GM18511 (cell line): ENCODE measurements around the gene ZSWIM5.
"Not testable (repeated sequence)": the region's sequence is repeated elsewhere in the genome, so short reads cannot be mapped to it uniquely, and the experiment has no call there.

Source experiments
- ATAC-seq: cut with Tn5 transposase; IDR thresholded peaks from one replicate; pipeline ENCODE4 v1.9.1; 2021; ENCODE audit warnings: mild to moderate bottlenecking, moderate library complexity; ENCODE audit not compliant: unreplicated experiment

Gene ZSWIM5

GRCh38 chr1:45097944-45098343 is 108.5 kb downstream of the ZSWIM5 start:
- no peak for ATAC-seq

- ATAC-seq: no peak
These were observed 109.3 kb downstream of the ZSWIM5 start for GRCh38 chr1:45097079-45097478.

- ATAC-seq: no peak
These were observed 111.0 kb downstream of the ZSWIM5 start for GRCh38 chr1:45095450-45095849.

- not testable (repeated sequence) for ATAC-seq
These were observed 112.0 kb downstream of the ZSWIM5 start for GRCh38 chr1:45094371-45094770.

GRCh38 chr1:45093334-45093733 is 113.1 kb downstream of the ZSWIM5 start:
- no peak for ATAC-seq

GRCh38 chr1:45089711-45090110 is 116.7 kb downstream of the ZSWIM5 start:
- no peak for ATAC-seq

- no peak for ATAC-seq
These were observed 121.8 kb downstream of the ZSWIM5 start for GRCh38 chr1:45084562-45084961.

GRCh38 chr1:45079533-45079932 is 126.9 kb downstream of the ZSWIM5 start:
- no peak for ATAC-seq

GRCh38 chr1:45076959-45077358 is 129.4 kb downstream of the ZSWIM5 start:
- ATAC-seq: not testable (repeated sequence)

- ATAC-seq: no peak
These were observed 134.8 kb downstream of the ZSWIM5 start for GRCh38 chr1:45071567-45071966.

GRCh38 chr1:45067806-45068205 is 138.6 kb downstream of the ZSWIM5 start:
- ATAC-seq: no peak

- ATAC-seq: no peak
These were observed 141.3 kb downstream of the ZSWIM5 start for GRCh38 chr1:45065083-45065482.

GRCh38 chr1:45062463-45062862 is 143.9 kb downstream of the ZSWIM5 start:
- not testable (repeated sequence) for ATAC-seq

GRCh38 chr1:45059829-45060228 is 146.6 kb downstream of the ZSWIM5 start:
- ATAC-seq: no peak

- no peak for ATAC-seq
These were observed 148.9 kb downstream of the ZSWIM5 start for GRCh38 chr1:45057542-45057941.

GRCh38 chr1:45051005-45051772 is 155.2 kb downstream of the ZSWIM5 start:
- no peak for ATAC-seq

- ATAC-seq: no peak
These were observed 159.4 kb downstream of the ZSWIM5 start for GRCh38 chr1:45047032-45047431.

GRCh38 chr1:45044916-45045315 is 161.5 kb downstream of the ZSWIM5 start:
- no peak for ATAC-seq

- no peak for ATAC-seq
These were observed 163.3 kb downstream of the ZSWIM5 start for GRCh38 chr1:45043094-45043493.

GRCh38 chr1:45040297-45040696 is 166.1 kb downstream of the ZSWIM5 start:
- no peak for ATAC-seq

GRCh38 chr1:45038661-45039364 is 167.6 kb downstream of the ZSWIM5 start:
- no peak for ATAC-seq

- no peak for ATAC-seq
These were observed 168.2 kb downstream of the ZSWIM5 start for GRCh38 chr1:45038240-45038639.
